Progenitor cell of endocrine pancreas (in vitro differentiated cells): ENCODE results near the gene SLC22A13. TPM values are rescaled to one million over a fixed set of nuclear protein-coding genes. Genes with fewer than 3 reads are reported as not detected.
A peak's percentile ranks its signal among the peaks of the same experiment; 100 is the strongest.

Experiments used
- DNase-seq: peaks from one replicate; pipeline ENCODE4 v3.0.0; 2021; ENCODE audit warnings: low spot score; ENCODE audit not compliant: unreplicated experiment
- H3K27ac Mint-ChIP-seq: 2 replicates; pipeline ENCODE4 v1.8.0; 2021; ENCODE audit warnings: mild to moderate bottlenecking, moderate library complexity, mixed read lengths
- H3K27me3 Mint-ChIP-seq: 2 replicates; pipeline ENCODE4 v1.8.0; 2021; ENCODE audit warnings: mixed read lengths
- H3K36me3 Mint-ChIP-seq: 2 replicates; pipeline ENCODE4 v1.8.0; 2022; ENCODE audit warnings: mixed read lengths; ENCODE audit not compliant: insufficient read depth
- H3K4me1 Mint-ChIP-seq: 2 replicates; pipeline ENCODE4 v1.8.0; 2021; ENCODE audit warnings: low read depth, mixed read lengths
- H3K4me3 Mint-ChIP-seq: 2 replicates; pipeline ENCODE4 v1.8.0; 2021; ENCODE audit warnings: low read depth, mild to moderate bottlenecking, moderate library complexity, mixed read lengths
- H3K9me3 Mint-ChIP-seq: 2 replicates; pipeline ENCODE4 v1.8.0; 2021; ENCODE audit warnings: low read depth, mixed read lengths
- CTCF ChIP-seq: fragments of 200-600 bp; sonication (generic); IDR thresholded peaks from one replicate; pipeline ENCODE4 v1.5.0; 2021; ENCODE audit warnings: antibody characterized with exemption, mild to moderate bottlenecking; ENCODE audit not compliant: unreplicated experiment
- long read RNA-seq: library from polyadenylated mRNA; unstranded; transcript quantifications from one replicate; pipeline ENCODE4 v2.0.0, GENCODE V29; 2020
- total RNA-seq: library from RNA; stranded (reverse); gene quantifications from 2 replicates; pipeline ENCODE4 v1.2.1, GENCODE V29; 2021

Gene SLC22A13, protein sequence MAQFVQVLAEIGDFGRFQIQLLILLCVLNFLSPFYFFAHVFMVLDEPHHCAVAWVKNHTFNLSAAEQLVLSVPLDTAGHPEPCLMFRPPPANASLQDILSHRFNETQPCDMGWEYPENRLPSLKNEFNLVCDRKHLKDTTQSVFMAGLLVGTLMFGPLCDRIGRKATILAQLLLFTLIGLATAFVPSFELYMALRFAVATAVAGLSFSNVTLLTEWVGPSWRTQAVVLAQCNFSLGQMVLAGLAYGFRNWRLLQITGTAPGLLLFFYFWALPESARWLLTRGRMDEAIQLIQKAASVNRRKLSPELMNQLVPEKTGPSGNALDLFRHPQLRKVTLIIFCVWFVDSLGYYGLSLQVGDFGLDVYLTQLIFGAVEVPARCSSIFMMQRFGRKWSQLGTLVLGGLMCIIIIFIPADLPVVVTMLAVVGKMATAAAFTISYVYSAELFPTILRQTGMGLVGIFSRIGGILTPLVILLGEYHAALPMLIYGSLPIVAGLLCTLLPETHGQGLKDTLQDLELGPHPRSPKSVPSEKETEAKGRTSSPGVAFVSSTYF
- 0.62 and 0.67 TPM in 2 replicates for total RNA-seq
- long read RNA-seq, result 0 reads

GRCh38 chr3:38265604-38266307 is at the start of gene SLC22A13:
SLC22A13 (plus strand) TSS chr3:38265812; CDS start chr3:38265861, 49 bp downstream.
- peaks cover 4% of the 10 kb centered on the region for H3K36me3 Mint-ChIP-seq
- H3K4me1 Mint-ChIP-seq, result peaks cover 7% of the 10 kb centered on the region
- H3K27me3 Mint-ChIP-seq, result no peaks in the 10 kb centered on the region
- H3K4me3 Mint-ChIP-seq, result no peak within 1 kb of the TSS
- TF ChIP-seq CTCF, result no peak
- no peaks in the 10 kb centered on the region for H3K9me3 Mint-ChIP-seq
- DNase-seq, result no peak
- H3K27ac Mint-ChIP-seq, result no peak within 1 kb of the TSS

- DNase-seq, result no peak
- Mint-ChIP-seq H3K4me1 (no peaks in the 10 kb centered on the region), H3K36me3 (peaks cover 15% of the 10 kb centered on the region), H3K9me3 (no peaks in the 10 kb centered on the region), H3K27me3 (no peaks in the 10 kb centered on the region), H3K4me3 (no peak overlapping the region), H3K27ac (no peak overlapping the region)
- no peak for TF ChIP-seq CTCF
These were observed 45.9 kb upstream of the SLC22A13 start for GRCh38 chr3:38219609-38220197.

- Mint-ChIP-seq H3K4me3 (no peak overlapping the region), H3K27me3 (no peaks in the 10 kb centered on the region), H3K36me3 (peaks cover 15% of the 10 kb centered on the region), H3K27ac (no peak overlapping the region), H3K4me1 (no peaks in the 10 kb centered on the region), H3K9me3 (no peaks in the 10 kb centered on the region)
- DNase-seq, result no peak
- no peak for TF ChIP-seq CTCF
These were observed 44.6 kb upstream of the SLC22A13 start for GRCh38 chr3:38221005-38221404.

DNA sequence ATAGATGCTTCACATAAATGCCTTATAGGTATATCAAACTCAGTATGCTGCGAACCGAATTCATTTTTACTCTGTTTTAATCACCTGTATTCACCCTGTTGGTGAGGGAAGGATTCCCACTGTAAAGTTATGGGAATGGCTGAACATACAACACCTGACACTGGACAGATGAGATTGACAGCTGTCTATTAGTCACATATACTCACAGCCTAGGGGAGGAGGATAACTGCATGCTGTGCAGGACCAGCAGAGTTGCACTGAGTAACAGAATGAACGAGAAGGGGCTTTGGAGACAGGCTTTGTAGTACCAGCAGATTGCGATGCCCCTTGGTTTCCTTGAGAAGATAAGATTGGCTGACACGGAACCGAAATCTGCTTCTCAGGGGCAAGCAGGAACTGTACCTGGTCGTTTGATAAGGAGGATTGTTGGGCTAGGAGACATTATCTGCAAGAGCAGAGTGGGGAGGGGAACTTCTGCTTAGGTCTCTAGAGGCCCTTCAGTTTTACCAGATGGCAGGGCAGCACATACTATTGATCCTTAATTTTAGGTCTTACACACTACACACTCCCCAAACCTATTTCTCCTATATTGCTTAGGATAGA is 43.5 kb upstream of the SLC22A13 start:
- Mint-ChIP-seq H3K9me3 (no peaks in the 10 kb centered on the region), H3K4me3 (no peak overlapping the region), H3K27me3 (no peaks in the 10 kb centered on the region), H3K4me1 (no peaks in the 10 kb centered on the region), H3K36me3 (peaks cover 17% of the 10 kb centered on the region), H3K27ac (peak overlapping the region; percentile 42)
- TF ChIP-seq CTCF, result no peak
- DNase-seq, result no peak

GRCh38 chr3:38224357-38224756 is 41.3 kb upstream of the SLC22A13 start:
- H3K4me3 Mint-ChIP-seq, result no peak overlapping the region
- DNase-seq, result no peak
- TF ChIP-seq CTCF, result no peak
- peaks cover 12% of the 10 kb centered on the region for H3K36me3 Mint-ChIP-seq
- no peaks in the 10 kb centered on the region for H3K27me3 Mint-ChIP-seq
- H3K27ac Mint-ChIP-seq, result no peak overlapping the region
- no peaks in the 10 kb centered on the region for H3K9me3 Mint-ChIP-seq
- H3K4me1 Mint-ChIP-seq, result no peaks in the 10 kb centered on the region
